ENCODE data around the gene RBM38.
"Not testable (repeated sequence)": the region's sequence is repeated elsewhere in the genome, so short reads cannot be mapped to it uniquely, and the experiment has no call there.

The RBM38 gene

GRCh38 chr20:57390604-57391438 lies at the start of gene RBM38:
RBM38 (plus strand) TSS chr20:57391396; CDS start chr20:57391582, 186 bp downstream.
- no peak for DNase-seq

- no peak for DNase-seq
Measured at GRCh38 chr20:57341663-57342062, 49.5 kb upstream of the RBM38 start.

GRCh38 chr20:57342829-57343228 lies 48.4 kb upstream of the RBM38 start:
- DNase-seq: no peak

- DNase-seq: peak; percentile 4
Measured at GRCh38 chr20:57346477-57346876, 44.7 kb upstream of the RBM38 start.

GRCh38 chr20:57347393-57347792 lies 43.8 kb upstream of the RBM38 start:
- DNase-seq: no peak

GRCh38 chr20:57348200-57348921 lies 42.8 kb upstream of the RBM38 start:
- DNase-seq: not testable (repeated sequence)

- not testable (repeated sequence) for DNase-seq
Measured at GRCh38 chr20:57348922-57349574, 42.1 kb upstream of the RBM38 start.

- DNase-seq: no peak
Measured at GRCh38 chr20:57350081-57350710, 41.0 kb upstream of the RBM38 start.

GRCh38 chr20:57350726-57351041 lies 40.5 kb upstream of the RBM38 start:
- not testable (repeated sequence) for DNase-seq

GRCh38 chr20:57351042-57351783 lies 40.0 kb upstream of the RBM38 start, which contains the start of gene RAE1:
RAE1 (plus strand) TSS chr20:57351255; CDS start chr20:57354039, 2,784 bp downstream.
- DNase-seq: peak; percentile 69

- no peak for DNase-seq
Measured at GRCh38 chr20:57352305-57352704, 38.9 kb upstream of the RBM38 start.

GRCh38 chr20:57353351-57353750 lies 37.8 kb upstream of the RBM38 start:
- no peak for DNase-seq

GRCh38 chr20:57361517-57361916 lies 29.7 kb upstream of the RBM38 start:
- DNase-seq: no peak

GRCh38 chr20:57364451-57364850 lies 26.7 kb upstream of the RBM38 start:
- no peak for DNase-seq

GRCh38 chr20:57369596-57369995 lies 21.6 kb upstream of the RBM38 start:
- DNase-seq: no peak

GRCh38 chr20:57370316-57370715 lies 20.9 kb upstream of the RBM38 start:
- DNase-seq: no peak

- no peak for DNase-seq
Measured at GRCh38 chr20:57371363-57371762, 19.8 kb upstream of the RBM38 start.

GRCh38 chr20:57372157-57372556 lies 19.0 kb upstream of the RBM38 start:
- DNase-seq: no peak

GRCh38 chr20:57372581-57373350 lies 18.4 kb upstream of the RBM38 start:
- no peak for DNase-seq

- no peak for DNase-seq
Measured at GRCh38 chr20:57374343-57374930, 16.8 kb upstream of the RBM38 start.
